ENCODE results near the gene WWC2.

WWC2 gene

DNA sequence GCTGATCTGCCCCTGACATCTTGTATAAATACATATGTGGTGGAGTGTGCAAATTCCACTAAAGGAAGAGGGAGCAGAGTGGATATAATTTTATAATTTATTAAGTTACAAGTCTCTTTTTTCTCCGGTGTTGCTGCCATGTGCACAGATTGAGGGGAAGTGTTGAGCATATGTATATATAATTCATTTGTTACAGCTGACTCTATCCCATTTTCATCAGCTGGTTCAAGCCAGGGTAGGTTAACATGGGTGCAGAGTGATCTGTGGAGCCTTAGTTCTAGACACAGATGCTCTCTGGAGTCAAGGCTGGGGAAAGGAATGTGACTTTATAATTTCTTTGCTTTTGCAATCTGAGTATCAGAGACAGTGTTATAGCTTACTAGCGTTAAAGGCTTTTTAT lies 103.5 kb downstream of the WWC2 start:
- DNase-seq (ENCODE audit: low read depth): no peak

DNA sequence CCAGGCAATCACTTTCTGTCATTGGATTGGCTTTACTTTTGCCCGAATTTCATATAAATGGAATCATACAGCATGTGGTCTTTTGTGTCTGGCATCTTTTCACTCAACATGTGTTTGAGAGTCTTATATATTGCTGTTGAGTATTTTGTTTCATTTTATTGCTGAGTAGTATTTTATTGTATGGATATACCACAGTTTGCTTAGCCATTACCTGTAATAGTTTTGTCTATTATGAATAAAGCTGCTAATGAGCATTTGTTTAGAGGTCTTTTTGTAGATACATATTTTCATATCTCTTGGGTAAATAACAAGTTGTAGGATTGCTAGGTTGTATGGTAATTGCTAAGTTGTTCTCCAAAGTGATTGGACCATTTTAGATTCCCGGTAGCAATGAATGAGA lies 105.7 kb downstream of the WWC2 start:
- DNase-seq (ENCODE audit: low read depth): no peak

DNA sequence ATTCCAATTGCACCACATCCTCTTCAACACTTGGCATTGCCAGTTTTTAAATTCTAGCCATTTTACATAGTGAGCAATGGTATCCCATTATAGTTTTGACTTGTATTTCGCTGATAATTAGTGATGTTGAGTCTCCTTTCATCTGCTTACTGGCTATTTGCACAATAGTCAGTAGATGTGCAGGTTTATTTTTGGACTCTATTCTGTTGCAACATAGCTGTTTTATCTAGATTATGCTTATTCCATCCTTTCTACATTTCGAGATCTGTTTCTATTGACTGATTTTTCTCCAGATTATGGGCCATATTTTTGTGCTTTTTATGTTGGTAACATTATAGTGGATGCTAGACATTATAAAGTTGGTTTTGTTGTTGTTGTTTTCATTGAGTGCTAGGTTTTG lies 106.1 kb downstream of the WWC2 start:
- no peak for DNase-seq (ENCODE audit: low read depth)

DNA sequence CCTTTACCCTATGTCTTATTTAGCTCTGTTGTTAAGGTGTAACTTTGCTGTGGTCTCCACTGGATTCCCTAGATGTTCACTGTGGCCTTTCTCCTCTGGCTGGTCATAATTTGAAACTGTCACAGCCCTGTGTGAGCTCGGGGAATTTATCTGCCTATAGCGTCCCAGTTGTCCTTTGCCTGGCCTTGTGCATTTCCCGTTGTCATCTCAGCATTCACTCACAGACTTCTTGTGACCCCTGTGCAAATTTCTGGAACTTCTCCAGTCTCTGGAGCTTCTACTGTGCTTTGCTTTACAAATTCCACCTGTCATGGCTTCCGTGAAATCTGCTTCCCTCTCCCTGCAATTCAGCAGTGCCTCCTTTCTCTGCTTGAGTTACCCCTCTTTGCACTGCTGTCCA lies 106.7 kb downstream of the WWC2 start:
- DNase-seq (ENCODE audit: low read depth): no peak

DNA sequence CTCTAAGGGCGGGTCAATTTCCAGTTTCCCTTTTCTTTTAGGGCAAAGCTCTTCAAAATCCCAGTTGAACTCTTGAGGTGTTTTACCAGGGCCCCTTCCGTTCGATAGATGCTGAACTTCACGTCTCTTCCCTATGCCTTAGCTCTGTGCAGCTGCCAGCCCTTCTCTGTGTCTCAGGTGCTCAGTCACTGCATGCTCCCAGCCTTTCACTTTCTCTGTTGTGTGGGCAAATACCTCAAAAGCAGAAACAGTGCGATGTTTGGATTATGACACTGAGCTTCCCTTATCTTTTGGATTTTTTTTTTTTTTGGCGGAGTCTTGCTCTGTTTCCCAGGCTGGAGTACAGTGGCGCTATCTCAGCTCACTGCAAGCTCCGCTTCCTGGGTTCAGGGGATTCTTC lies 112.5 kb downstream of the WWC2 start:
- no peak for DNase-seq (ENCODE audit: low read depth)

DNA sequence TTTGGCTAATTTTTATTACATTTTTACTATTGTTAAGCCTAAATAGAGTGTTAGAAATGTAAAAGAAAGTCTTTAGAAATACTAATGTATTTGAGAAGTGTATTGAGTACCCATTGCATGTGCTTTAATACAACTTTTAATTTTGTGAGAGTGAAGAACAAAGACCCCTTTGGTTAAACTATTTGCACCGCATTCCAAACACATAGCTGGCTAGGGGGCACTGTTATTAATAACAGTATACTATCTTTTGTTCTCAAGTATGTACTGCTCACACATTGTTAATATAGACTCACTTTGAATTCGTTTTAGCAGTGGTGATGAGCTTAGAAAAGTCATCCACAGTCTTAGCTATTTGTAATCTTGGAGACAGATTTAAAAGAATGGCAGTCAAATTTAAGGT lies 114.9 kb downstream of the WWC2 start:
- DNase-seq (ENCODE audit: low read depth): no peak

DNA sequence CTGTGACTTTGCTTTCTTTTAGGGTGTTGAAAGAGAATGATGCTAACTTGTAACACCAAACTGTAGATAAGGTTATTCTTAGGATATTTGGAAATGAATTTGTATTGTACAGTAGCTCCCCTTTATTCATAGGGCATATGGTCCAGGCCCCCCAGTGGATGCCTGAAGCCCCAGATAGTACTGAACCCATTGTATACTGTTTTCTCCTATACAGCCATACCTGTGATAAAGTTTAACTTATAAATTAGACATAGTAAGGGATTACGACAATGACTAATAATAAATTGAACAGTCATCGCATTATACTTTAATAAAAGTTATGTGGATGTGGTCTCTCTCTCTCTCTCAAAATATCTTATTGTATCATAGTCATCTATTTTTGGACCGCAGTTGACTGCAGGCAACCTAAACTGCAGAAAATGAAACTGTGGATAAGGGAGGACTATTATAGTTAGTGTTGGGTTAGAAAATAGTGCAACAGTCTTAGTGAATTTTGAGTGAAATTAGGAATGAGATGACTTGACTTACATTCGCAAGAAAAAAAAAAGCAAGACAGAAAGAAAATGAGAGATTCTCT lies 115.9 kb downstream of the WWC2 start:
- DNase-seq (ENCODE audit: low read depth): no peak

DNA sequence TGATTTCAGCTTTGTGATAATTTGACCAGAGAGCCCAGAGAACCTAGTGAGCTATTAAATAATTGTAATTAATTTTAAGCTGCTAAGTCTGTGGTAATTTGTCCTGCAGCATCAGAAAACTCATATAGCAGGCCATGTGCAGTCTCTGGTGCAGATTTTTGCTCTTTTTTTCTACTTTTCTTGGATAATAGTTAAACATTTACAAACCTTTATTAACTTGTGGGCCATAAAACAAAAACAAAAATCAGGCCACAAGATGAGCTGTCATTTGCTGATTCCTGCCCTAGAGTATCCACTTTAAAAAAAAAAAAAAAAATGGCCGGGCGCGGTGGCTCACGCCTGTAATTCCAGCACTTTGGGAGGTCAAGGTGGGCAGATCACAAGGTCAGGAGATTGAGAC lies 121.2 kb downstream of the WWC2 start:
- no peak for DNase-seq (ENCODE audit: low read depth)

DNA sequence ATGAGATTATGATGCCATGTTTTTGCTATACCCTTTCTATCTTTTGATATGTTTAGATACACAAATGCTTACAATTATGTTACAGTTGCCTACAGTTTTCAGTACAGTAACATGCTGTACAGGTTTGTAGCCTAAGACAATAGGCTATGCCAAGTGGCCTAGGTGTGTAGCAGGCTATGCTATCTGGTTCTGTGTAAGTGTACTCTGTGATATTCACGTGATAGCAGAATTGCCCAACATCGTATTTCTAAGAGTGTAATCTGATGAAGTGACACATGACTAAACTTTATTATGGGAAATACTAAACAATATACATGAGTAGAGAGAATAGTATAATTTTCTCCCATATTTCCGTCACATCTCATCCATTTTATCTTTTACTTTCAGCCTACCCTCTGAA lies 124.0 kb downstream of the WWC2 start:
- no peak for DNase-seq (ENCODE audit: low read depth)

DNA sequence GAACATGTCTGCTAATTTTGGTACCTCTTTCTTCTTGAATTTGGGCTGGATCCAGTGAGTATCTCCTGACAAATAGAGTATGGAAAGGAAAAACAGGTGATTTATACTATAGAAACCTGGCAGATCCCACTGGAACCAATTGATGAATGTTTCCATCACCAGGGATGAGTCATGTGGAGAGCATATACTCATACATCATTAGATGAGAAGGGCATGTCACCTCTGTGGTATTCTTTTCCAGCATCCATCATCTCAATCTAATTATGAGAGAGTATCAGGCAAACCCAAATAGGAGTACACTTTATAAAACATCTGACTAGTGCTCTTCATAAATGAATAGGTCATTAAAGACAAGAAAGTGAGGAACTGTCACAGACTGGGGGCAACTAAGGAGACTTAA lies 130.3 kb downstream of the WWC2 start:
- peak; percentile 14 for DNase-seq (ENCODE audit: low read depth)

DNA sequence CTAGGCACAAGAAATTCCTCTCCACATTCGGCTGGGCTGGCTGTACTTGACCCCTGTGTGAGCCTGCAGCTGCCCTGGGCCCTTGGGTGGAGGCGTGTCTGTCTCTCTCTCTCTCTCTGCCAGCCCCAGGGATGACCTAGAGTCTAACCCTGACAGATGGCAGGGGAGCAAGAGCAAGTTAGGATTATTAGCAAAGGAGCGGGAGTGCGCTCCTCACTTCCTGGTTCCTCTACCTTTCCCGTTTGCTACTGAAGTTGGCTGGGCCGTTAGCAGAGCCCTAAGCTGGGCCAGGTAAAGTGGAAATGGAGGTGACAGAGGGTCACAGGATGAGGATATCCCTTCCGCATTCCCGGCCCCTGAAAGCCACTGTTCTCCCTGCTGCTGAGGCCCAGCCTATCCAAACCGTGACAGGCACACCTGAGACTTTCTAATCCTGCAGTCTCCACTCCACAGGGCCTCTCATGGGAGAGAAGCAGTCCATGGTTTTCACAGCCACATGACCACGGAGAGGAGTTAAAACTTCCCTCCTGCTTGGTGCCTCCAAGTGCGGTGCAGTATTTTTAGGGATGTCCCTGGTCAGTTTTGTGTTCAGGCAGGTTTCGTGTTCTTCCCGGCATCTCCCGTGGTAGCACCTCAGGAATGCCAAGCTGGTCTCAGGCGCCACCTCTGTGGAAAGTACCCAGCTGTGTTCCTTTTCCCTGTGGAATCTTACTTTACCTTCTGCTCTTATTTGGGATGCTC lies 141.7 kb downstream of the WWC2 start:
- no peak for DNase-seq (ENCODE audit: low read depth)

DNA sequence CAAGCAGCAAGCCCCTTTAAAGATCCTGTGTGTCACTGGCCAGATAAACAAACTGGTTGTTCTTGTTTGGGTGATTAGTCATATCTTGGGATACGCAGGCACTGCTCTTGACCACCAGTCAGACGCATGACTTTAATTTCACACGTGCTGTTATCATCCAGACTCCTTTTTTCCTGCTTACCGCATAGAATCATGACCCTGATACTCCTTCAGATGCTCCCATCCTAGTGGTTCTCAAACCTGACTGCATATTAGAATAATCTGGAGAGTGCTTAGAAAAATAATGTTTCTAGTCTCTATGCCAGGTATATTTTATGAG lies 142.2 kb downstream of the WWC2 start:
- no peak for DNase-seq (ENCODE audit: low read depth)

DNA sequence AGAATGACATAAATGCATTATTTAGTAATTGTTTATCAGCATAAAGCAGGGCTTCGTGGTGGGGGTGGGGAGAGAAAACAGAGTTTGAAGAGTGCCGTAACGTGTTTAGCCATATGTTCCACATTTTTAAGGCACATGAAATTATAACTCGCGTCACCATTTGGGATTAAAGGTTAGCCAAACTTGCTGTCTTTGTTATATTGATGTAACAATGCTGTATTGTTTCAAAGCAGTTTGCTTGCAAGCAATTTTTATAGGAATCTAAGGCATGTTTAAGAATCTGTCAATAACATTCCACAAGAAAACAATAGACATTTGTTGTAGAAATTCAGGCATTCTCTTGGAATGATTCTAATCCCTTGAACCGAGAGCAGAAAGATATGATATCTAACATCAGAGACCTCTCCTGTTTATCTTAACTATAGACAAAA lies 142.7 kb downstream of the WWC2 start:
- no peak for DNase-seq (ENCODE audit: low read depth)

DNA sequence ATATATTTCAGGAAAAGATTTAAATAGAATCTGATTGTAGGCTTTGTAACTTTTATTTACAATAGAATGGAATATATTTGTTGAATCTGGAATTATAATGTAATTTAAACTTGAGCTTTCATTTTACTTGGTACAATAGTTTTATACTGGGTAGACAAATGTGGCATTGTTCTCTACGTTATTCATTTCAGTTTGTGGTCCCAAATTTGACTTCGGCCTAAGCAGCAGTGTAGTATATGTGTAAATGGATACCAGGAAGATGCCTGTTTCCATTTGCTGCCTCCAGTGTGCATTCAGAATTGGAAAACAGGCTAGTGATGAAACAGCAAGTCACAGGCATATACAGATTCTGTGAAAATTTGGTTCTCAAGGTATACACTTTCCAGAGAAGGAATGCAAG lies 143.2 kb downstream of the WWC2 start:
- DNase-seq (ENCODE audit: low read depth): no peak

DNA sequence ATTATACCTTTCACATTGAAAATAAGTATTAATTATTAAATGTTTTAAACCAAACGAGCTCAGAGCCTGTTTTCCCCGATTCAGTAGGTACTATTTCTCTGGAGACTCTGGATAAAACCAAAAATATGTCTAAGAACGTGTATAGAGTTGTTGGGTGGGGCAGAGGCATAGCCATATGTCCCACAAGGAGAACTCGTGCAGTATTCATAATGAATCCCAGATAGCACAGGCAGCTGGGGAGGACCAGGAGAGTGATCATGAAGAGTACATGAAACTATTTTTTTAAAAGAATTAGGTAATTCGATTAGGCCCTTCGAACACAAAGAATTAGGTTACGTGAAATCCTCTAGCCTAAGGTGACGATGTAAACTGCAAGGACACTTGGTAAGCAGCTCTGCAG lies 145.0 kb downstream of the WWC2 start:
- no peak for DNase-seq (ENCODE audit: low read depth)

DNA sequence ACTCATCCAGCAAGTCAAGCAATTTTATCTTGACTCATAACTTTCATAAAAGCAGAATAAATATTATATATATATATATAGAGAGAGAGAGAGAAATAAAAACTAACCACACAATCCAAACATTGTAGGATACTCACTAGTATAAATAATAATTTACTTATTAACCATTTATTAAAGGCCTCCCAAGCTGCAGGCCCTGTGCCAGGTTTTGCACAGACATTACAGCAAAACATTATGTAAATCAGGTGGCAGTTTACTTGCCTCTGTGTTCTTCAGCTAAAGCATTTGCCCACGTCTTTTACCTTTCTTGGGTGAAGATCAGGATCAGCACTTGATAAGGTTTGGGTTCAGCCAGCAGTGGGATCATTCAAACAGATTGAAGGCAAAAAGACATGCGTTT lies 145.4 kb downstream of the WWC2 start:
- DNase-seq (ENCODE audit: low read depth): no peak

DNA sequence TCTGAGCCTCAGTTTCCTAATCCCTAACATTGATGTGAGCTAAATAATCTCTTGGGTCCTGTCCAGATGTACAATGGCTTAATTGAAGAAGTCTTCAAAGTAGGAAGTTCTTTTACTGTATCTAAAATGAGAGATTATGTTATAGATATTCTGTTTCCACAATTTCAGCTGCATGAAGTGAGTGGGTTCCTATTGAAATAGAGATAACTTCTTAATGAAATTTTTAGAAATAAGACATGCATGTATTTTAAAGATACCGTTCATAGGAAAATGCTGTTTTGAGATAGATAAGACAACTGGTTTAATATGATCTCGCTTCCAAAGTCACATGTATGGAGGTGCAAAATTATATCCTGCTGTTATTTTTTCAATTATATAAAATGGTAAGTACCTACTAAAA lies 149.1 kb downstream of the WWC2 start:
- DNase-seq (ENCODE audit: low read depth): no peak

DNA sequence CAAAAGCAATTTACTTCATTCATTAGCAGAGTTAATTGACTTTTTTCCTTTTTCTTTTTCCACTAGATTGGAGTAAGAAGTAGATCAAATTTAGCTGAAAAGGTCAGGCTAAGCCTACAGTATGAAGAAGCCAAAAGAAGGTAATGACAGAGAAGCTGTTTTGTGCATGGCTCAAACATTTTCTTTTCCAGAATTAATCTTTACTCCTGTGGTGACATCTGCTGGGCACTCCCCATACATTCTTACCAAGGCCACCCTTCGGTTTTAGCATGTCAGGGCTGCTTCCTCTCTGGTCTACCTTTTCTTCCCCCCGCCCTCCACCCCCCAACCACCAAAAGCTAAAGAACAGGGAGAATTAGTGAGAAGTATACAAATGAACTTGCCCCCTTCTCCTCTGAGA lies 150.8 kb downstream of the WWC2 start:
- no peak for DNase-seq (ENCODE audit: low read depth)

DNA sequence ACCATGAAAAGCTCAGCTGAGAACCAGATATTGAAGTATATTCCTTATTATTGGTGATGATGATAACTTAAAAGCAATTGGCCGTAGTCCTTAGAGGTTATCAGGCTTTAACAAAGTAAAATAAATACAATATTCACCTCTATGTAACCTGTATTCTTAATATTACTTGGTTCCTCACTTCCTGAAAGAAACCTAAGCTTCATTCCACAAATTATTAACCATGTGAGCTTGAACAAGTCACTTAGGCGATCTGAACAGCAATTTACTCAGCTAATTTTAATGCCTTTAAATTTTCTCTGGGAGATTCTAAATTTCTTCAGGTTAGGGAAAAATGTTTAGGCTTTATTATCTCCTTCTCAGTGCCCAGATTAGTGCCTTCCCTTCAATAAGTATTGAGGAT lies 151.8 kb downstream of the WWC2 start:
- no peak for DNase-seq (ENCODE audit: low read depth)

DNA sequence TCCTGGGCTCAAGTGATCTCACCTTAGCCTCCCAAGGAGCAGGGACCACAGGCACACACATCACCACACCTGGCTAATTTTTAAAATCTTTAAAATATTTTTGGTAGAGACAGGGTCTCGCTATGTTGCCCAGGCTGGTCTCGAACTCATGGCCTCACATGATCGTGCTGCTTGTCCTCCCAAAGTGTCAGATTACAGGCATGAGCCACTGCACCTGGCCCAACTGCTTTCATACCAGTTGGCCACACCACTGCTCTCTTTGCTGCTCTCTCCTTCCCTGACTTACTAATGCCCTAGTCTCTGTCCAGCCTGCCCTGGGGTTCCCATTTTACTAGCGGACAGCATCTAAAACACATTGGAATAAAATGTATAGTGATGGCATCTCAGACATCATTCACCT lies 153.9 kb downstream of the WWC2 start:
- no peak for DNase-seq (ENCODE audit: low read depth)

DNA sequence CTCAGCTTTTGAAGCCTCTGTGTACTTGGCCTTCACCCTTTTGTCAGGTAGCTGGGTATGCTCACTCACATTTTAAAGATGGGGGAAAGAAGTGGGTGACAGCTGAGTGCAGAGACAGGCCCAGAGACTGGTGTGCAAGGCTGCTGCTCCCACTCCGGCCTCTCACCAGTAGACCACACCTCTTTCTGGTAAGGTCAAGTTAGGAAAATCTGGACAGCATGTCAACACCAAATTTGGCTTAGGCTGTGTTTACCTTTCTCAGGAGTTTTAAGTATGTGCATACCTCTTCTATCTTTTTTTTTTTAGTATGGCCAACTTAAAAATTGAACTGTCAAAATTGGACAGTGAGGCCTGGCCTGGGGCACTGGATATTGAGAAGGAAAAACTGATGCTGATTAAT lies 154.4 kb downstream of the WWC2 start:
- no peak for DNase-seq (ENCODE audit: low read depth)

DNA sequence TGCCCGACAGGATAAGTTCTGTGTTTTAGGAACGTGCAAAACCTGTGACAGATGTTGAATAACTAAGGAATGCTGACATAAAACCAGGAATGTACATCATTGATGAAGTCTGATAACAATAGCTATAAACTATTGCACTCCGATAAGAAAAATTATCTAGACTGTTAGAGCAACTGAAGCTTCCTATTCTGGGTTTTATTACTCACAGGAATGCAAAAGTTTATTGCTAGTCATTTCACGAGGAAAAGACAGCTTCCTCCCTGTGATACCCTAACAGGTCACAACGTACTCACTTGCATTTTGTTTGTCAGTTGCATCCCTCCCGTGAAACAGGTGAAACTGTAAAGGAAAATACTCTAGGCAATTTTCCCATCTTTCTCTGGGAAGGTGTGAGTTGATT lies 155.1 kb downstream of the WWC2 start:
- DNase-seq (ENCODE audit: low read depth): no peak

DNA sequence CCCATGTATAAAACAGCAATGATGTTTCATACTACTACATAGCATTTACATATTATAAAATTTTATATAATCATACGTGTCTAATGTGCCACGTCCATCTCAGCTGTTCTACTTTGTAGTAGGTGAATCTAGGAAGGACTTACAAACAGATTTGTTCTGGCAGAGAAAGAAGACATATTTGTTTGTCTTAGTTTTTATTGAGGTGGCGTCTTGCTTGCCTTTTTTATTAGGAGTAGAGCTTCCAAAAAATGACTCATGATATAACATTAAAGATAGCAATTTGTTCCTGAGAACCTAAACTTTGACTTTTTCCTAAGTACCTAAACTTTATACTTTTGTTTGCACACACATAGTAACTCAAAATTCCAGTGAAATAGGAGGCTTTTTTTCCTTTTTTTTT lies 156.4 kb downstream of the WWC2 start:
- DNase-seq (ENCODE audit: low read depth): no peak

DNA sequence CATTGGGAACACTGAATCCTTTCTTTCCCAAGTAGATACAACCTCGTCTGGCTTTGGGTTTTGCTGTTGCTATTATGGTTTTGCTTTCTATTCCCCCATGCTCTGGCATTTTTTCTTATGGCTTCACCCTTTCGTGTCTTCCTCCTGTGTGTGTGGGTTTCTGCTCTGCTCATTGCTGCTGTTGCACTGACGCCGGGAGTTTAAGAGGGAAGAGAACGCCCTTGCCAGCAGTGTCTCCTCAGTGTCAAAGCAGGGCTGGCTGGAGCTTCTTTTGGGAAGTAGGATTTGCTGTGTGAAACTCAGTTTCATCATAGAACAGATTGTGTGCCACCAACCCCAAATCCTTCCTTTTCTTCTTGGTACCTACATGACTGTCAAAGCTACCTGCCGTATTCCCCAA lies 157.3 kb downstream of the WWC2 start:
- DNase-seq (ENCODE audit: low read depth): no peak

Data from GM04504 (cell line).